GM21515 (cell line): ENCODE data around the gene KCNAB1.

ENCODE experiments used
- ATAC-seq: cut with Tn5 transposase; IDR thresholded peaks from one replicate; pipeline ENCODE4 v1.9.1; 2021; ENCODE audit not compliant: unreplicated experiment

KCNAB1 gene

GRCh38 chr3:156479604-156480003 is 359.2 kb downstream of the KCNAB1 start:
- no peak for ATAC-seq

- ATAC-seq: no peak
Observed at GRCh38 chr3:156480949-156481348, 360.6 kb downstream of the KCNAB1 start.

- peak; percentile 10 for ATAC-seq
Observed at GRCh38 chr3:156483002-156483401, 362.6 kb downstream of the KCNAB1 start.

- peak; percentile 85 for ATAC-seq
Observed at GRCh38 chr3:156483426-156483825, 363.0 kb downstream of the KCNAB1 start.

- ATAC-seq: peak; percentile 85
Observed at GRCh38 chr3:156483961-156484787, 363.8 kb downstream of the KCNAB1 start.

- no peak for ATAC-seq
Observed at GRCh38 chr3:156488767-156489166, 368.4 kb downstream of the KCNAB1 start.

- ATAC-seq: no peak
Observed at GRCh38 chr3:156489462-156489911, 369.1 kb downstream of the KCNAB1 start.

GRCh38 chr3:156491192-156491591 is 370.8 kb downstream of the KCNAB1 start:
- ATAC-seq: no peak

GRCh38 chr3:156492801-156493261 is 372.5 kb downstream of the KCNAB1 start:
- ATAC-seq: no peak

- ATAC-seq: no peak
Observed at GRCh38 chr3:156493887-156494286, 373.5 kb downstream of the KCNAB1 start.

- ATAC-seq: no peak
Observed at GRCh38 chr3:156495816-156496215, 375.4 kb downstream of the KCNAB1 start.

- ATAC-seq: no peak
Observed at GRCh38 chr3:156497326-156497725, 376.9 kb downstream of the KCNAB1 start.

GRCh38 chr3:156498307-156498706 is 377.9 kb downstream of the KCNAB1 start:
- no peak for ATAC-seq

- no peak for ATAC-seq
Observed at GRCh38 chr3:156507285-156507684, 386.9 kb downstream of the KCNAB1 start.

- no peak for ATAC-seq
Observed at GRCh38 chr3:156509189-156510174, 389.1 kb downstream of the KCNAB1 start.

GRCh38 chr3:156511987-156512677 is 391.8 kb downstream of the KCNAB1 start:
- no peak for ATAC-seq

- no peak for ATAC-seq
Observed at GRCh38 chr3:156513619-156514018, 393.2 kb downstream of the KCNAB1 start.

GRCh38 chr3:156516284-156516683 is 395.9 kb downstream of the KCNAB1 start:
- no peak for ATAC-seq

GRCh38 chr3:156516961-156517360 is 396.6 kb downstream of the KCNAB1 start:
- ATAC-seq: no peak

- no peak for ATAC-seq
Observed at GRCh38 chr3:156518726-156519125, 398.3 kb downstream of the KCNAB1 start.

GRCh38 chr3:156519758-156520162 is 399.4 kb downstream of the KCNAB1 start:
- peak; percentile 46 for ATAC-seq
